ENCODE data around the gene SEMA5A.

Gene SEMA5A

GRCh38 chr5:9091896-9092662 is 453.8 kb downstream of the SEMA5A start:
- H3K27ac ChIP-seq (ENCODE audit: low read length): no peak overlapping the region
- no peak overlapping the region for H3K4me3 ChIP-seq (ENCODE audit: low read depth in 1 of 2, low read length in 2 of 2)
- H3K9me3 ChIP-seq (ENCODE audit: control insufficient read depth in 1 of 2, low read length in 2 of 2): no peaks in the 10 kb centered on the region
- no peaks in the 10 kb centered on the region for H3K27me3 ChIP-seq (ENCODE audit: low read depth, low read length)
- H3K36me3 ChIP-seq (ENCODE audit: control insufficient read depth in 1 of 2, insufficient read depth in 2 of 2, low read length in 2 of 2): no peaks in the 10 kb centered on the region
- H3K4me1 ChIP-seq (ENCODE audit: control insufficient read depth in 1 of 2, insufficient read depth in 2 of 2, low read length in 2 of 2): no peaks in the 10 kb centered on the region

GRCh38 chr5:9090381-9091026 is 455.4 kb downstream of the SEMA5A start:
- Histone ChIP-seq H3K27me3 (ENCODE audit: low read depth, low read length) (no peaks in the 10 kb centered on the region), H3K4me1 (ENCODE audit: control insufficient read depth in 1 of 2, insufficient read depth in 2 of 2, low read length in 2 of 2) (no peaks in the 10 kb centered on the region), H3K27ac (ENCODE audit: low read length) (no peak overlapping the region), H3K36me3 (ENCODE audit: control insufficient read depth in 1 of 2, insufficient read depth in 2 of 2, low read length in 2 of 2) (no peaks in the 10 kb centered on the region), H3K9me3 (ENCODE audit: control insufficient read depth in 1 of 2, low read length in 2 of 2) (no peaks in the 10 kb centered on the region), H3K4me3 (ENCODE audit: low read depth in 1 of 2, low read length in 2 of 2) (no peak overlapping the region)

GRCh38 chr5:9089893-9090292 is 456.0 kb downstream of the SEMA5A start:
- no peaks in the 10 kb centered on the region for H3K4me1 ChIP-seq (ENCODE audit: control insufficient read depth in 1 of 2, insufficient read depth in 2 of 2, low read length in 2 of 2)
- no peak overlapping the region for H3K27ac ChIP-seq (ENCODE audit: low read length)
- H3K27me3 ChIP-seq (ENCODE audit: low read depth, low read length): no peaks in the 10 kb centered on the region
- no peaks in the 10 kb centered on the region for H3K36me3 ChIP-seq (ENCODE audit: control insufficient read depth in 1 of 2, insufficient read depth in 2 of 2, low read length in 2 of 2)
- H3K9me3 ChIP-seq (ENCODE audit: control insufficient read depth in 1 of 2, low read length in 2 of 2): no peaks in the 10 kb centered on the region
- no peak overlapping the region for H3K4me3 ChIP-seq (ENCODE audit: low read depth in 1 of 2, low read length in 2 of 2)

GRCh38 chr5:9082996-9083395 is 462.9 kb downstream of the SEMA5A start:
- Histone ChIP-seq H3K4me3 (ENCODE audit: low read depth in 1 of 2, low read length in 2 of 2) (no peak overlapping the region), H3K9me3 (ENCODE audit: control insufficient read depth in 1 of 2, low read length in 2 of 2) (no peaks in the 10 kb centered on the region), H3K4me1 (ENCODE audit: control insufficient read depth in 1 of 2, insufficient read depth in 2 of 2, low read length in 2 of 2) (no peaks in the 10 kb centered on the region), H3K27me3 (ENCODE audit: low read depth, low read length) (no peaks in the 10 kb centered on the region), H3K36me3 (ENCODE audit: control insufficient read depth in 1 of 2, insufficient read depth in 2 of 2, low read length in 2 of 2) (no peaks in the 10 kb centered on the region), H3K27ac (ENCODE audit: low read length) (no peak overlapping the region)

GRCh38 chr5:9072701-9073100 is 473.2 kb downstream of the SEMA5A start:
- H3K9me3 ChIP-seq (ENCODE audit: control insufficient read depth in 1 of 2, low read length in 2 of 2): peaks cover 0 to 5% of the 10 kb centered on the region in 2 donors
- H3K27ac ChIP-seq (ENCODE audit: low read length): no peak overlapping the region
- no peaks in the 10 kb centered on the region for H3K4me1 ChIP-seq (ENCODE audit: control insufficient read depth in 1 of 2, insufficient read depth in 2 of 2, low read length in 2 of 2)
- no peaks in the 10 kb centered on the region for H3K36me3 ChIP-seq (ENCODE audit: control insufficient read depth in 1 of 2, insufficient read depth in 2 of 2, low read length in 2 of 2)
- H3K4me3 ChIP-seq (ENCODE audit: low read depth in 1 of 2, low read length in 2 of 2): no peak overlapping the region
- H3K27me3 ChIP-seq (ENCODE audit: low read depth, low read length): no peaks in the 10 kb centered on the region

GRCh38 chr5:9071524-9071923 is 474.4 kb downstream of the SEMA5A start:
- H3K9me3 ChIP-seq (ENCODE audit: control insufficient read depth in 1 of 2, low read length in 2 of 2): peaks cover 0 to 5% of the 10 kb centered on the region in 2 donors
- H3K36me3 ChIP-seq (ENCODE audit: control insufficient read depth in 1 of 2, insufficient read depth in 2 of 2, low read length in 2 of 2): no peaks in the 10 kb centered on the region
- H3K4me1 ChIP-seq (ENCODE audit: control insufficient read depth in 1 of 2, insufficient read depth in 2 of 2, low read length in 2 of 2): no peaks in the 10 kb centered on the region
- no peak overlapping the region for H3K27ac ChIP-seq (ENCODE audit: low read length)
- no peaks in the 10 kb centered on the region for H3K27me3 ChIP-seq (ENCODE audit: low read depth, low read length)
- H3K4me3 ChIP-seq (ENCODE audit: low read depth in 1 of 2, low read length in 2 of 2): no peak overlapping the region

GRCh38 chr5:9071074-9071473 is 474.8 kb downstream of the SEMA5A start:
- Histone ChIP-seq H3K4me1 (ENCODE audit: control insufficient read depth in 1 of 2, insufficient read depth in 2 of 2, low read length in 2 of 2) (no peaks in the 10 kb centered on the region), H3K27ac (ENCODE audit: low read length) (no peak overlapping the region), H3K36me3 (ENCODE audit: control insufficient read depth in 1 of 2, insufficient read depth in 2 of 2, low read length in 2 of 2) (no peaks in the 10 kb centered on the region), H3K9me3 (ENCODE audit: control insufficient read depth in 1 of 2, low read length in 2 of 2) (peaks cover 0 to 5% of the 10 kb centered on the region in 2 donors), H3K27me3 (ENCODE audit: low read depth, low read length) (no peaks in the 10 kb centered on the region), H3K4me3 (ENCODE audit: low read depth in 1 of 2, low read length in 2 of 2) (no peak overlapping the region)

- H3K36me3 ChIP-seq (ENCODE audit: control insufficient read depth in 1 of 2, insufficient read depth in 2 of 2, low read length in 2 of 2): no peaks in the 10 kb centered on the region
- no peaks in the 10 kb centered on the region for H3K27me3 ChIP-seq (ENCODE audit: low read depth, low read length)
- H3K4me3 ChIP-seq (ENCODE audit: low read depth in 1 of 2, low read length in 2 of 2): no peak overlapping the region
- peaks cover 0 to 5% of the 10 kb centered on the region in 2 donors for H3K9me3 ChIP-seq (ENCODE audit: control insufficient read depth in 1 of 2, low read length in 2 of 2)
- H3K27ac ChIP-seq (ENCODE audit: low read length): no peak overlapping the region
- no peaks in the 10 kb centered on the region for H3K4me1 ChIP-seq (ENCODE audit: control insufficient read depth in 1 of 2, insufficient read depth in 2 of 2, low read length in 2 of 2)
Observed at GRCh38 chr5:9069650-9070049, 476.2 kb downstream of the SEMA5A start.

- H3K4me1 ChIP-seq (ENCODE audit: control insufficient read depth in 1 of 2, insufficient read depth in 2 of 2, low read length in 2 of 2): no peaks in the 10 kb centered on the region
- no peaks in the 10 kb centered on the region for H3K27me3 ChIP-seq (ENCODE audit: low read depth, low read length)
- no peaks in the 10 kb centered on the region for H3K36me3 ChIP-seq (ENCODE audit: control insufficient read depth in 1 of 2, insufficient read depth in 2 of 2, low read length in 2 of 2)
- H3K27ac ChIP-seq (ENCODE audit: low read length): no peak overlapping the region
- H3K9me3 ChIP-seq (ENCODE audit: control insufficient read depth in 1 of 2, low read length in 2 of 2): no peaks in the 10 kb centered on the region
- H3K4me3 ChIP-seq (ENCODE audit: low read depth in 1 of 2, low read length in 2 of 2): no peak overlapping the region
Observed at GRCh38 chr5:9067154-9067553, 478.7 kb downstream of the SEMA5A start.

GRCh38 chr5:9066349-9066748 is 479.5 kb downstream of the SEMA5A start:
- no peaks in the 10 kb centered on the region for H3K4me1 ChIP-seq (ENCODE audit: control insufficient read depth in 1 of 2, insufficient read depth in 2 of 2, low read length in 2 of 2)
- no peaks in the 10 kb centered on the region for H3K27me3 ChIP-seq (ENCODE audit: low read depth, low read length)
- no peak overlapping the region for H3K27ac ChIP-seq (ENCODE audit: low read length)
- H3K4me3 ChIP-seq (ENCODE audit: low read depth in 1 of 2, low read length in 2 of 2): no peak overlapping the region
- no peaks in the 10 kb centered on the region for H3K36me3 ChIP-seq (ENCODE audit: control insufficient read depth in 1 of 2, insufficient read depth in 2 of 2, low read length in 2 of 2)
- no peaks in the 10 kb centered on the region for H3K9me3 ChIP-seq (ENCODE audit: control insufficient read depth in 1 of 2, low read length in 2 of 2)

GRCh38 chr5:9063615-9064245 is 482.1 kb downstream of the SEMA5A start:
- Histone ChIP-seq H3K4me1 (ENCODE audit: control insufficient read depth in 1 of 2, insufficient read depth in 2 of 2, low read length in 2 of 2) (no peaks in the 10 kb centered on the region), H3K36me3 (ENCODE audit: control insufficient read depth in 1 of 2, insufficient read depth in 2 of 2, low read length in 2 of 2) (no peaks in the 10 kb centered on the region), H3K9me3 (ENCODE audit: control insufficient read depth in 1 of 2, low read length in 2 of 2) (no peaks in the 10 kb centered on the region), H3K27ac (ENCODE audit: low read length) (no peak overlapping the region), H3K4me3 (ENCODE audit: low read depth in 1 of 2, low read length in 2 of 2) (no peak overlapping the region), H3K27me3 (ENCODE audit: low read depth, low read length) (no peaks in the 10 kb centered on the region)
